ENCODE measurements around the gene SYNPO2.

The SYNPO2 gene

GRCh38 chr4:118991686-118992085, 103.0 kb downstream of the SYNPO2 start:
- no peak overlapping the region for H2AFZ ChIP-seq (ENCODE audit: low read depth, low read length, severe bottlenecking)
- no peaks in the 10 kb centered on the region for H3K9me2 ChIP-seq (replicated peaks; ENCODE audit: insufficient read depth, low read length)
- H3K36me3 ChIP-seq (ENCODE audit: low read length): no peaks in the 10 kb centered on the region
- H3K9me3 ChIP-seq (ENCODE audit: insufficient read depth, low read length): no peaks in the 10 kb centered on the region
- no peak overlapping the region for H3K27ac ChIP-seq (ENCODE audit: low read depth, low read length)
- H4K20me1 ChIP-seq (ENCODE audit: low read depth, low read length): no peaks in the 10 kb centered on the region
- H3K4me3 ChIP-seq (ENCODE audit: insufficient read depth, low read length, poor library complexity, severe bottlenecking): no peak overlapping the region
- no peaks in the 10 kb centered on the region for H3K27me3 ChIP-seq (ENCODE audit: low read length)
- H3K79me2 ChIP-seq (ENCODE audit: insufficient read depth, low read length): no peaks in the 10 kb centered on the region
- no peak overlapping the region for H3K4me2 ChIP-seq (ENCODE audit: low read depth, low read length, poor library complexity, severe bottlenecking)
- no peaks in the 10 kb centered on the region for H3F3A ChIP-seq (ENCODE audit: insufficient read depth)
- no peak for TF ChIP-seq EZH2phosphoT487 (conservative IDR thresholded peaks at IDR 0.05; ENCODE audit: low read length)
- TF ChIP-seq, protein P1, sequence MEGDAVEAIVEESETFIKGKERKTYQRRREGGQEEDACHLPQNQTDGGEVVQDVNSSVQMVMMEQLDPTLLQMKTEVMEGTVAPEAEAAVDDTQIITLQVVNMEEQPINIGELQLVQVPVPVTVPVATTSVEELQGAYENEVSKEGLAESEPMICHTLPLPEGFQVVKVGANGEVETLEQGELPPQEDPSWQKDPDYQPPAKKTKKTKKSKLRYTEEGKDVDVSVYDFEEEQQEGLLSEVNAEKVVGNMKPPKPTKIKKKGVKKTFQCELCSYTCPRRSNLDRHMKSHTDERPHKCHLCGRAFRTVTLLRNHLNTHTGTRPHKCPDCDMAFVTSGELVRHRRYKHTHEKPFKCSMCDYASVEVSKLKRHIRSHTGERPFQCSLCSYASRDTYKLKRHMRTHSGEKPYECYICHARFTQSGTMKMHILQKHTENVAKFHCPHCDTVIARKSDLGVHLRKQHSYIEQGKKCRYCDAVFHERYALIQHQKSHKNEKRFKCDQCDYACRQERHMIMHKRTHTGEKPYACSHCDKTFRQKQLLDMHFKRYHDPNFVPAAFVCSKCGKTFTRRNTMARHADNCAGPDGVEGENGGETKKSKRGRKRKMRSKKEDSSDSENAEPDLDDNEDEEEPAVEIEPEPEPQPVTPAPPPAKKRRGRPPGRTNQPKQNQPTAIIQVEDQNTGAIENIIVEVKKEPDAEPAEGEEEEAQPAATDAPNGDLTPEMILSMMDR (IDR thresholded peaks at IDR 0.05; ENCODE audit: insufficient read depth, low read length, poor library complexity, severe bottlenecking): no peak
- no peak overlapping the region for H3K9ac ChIP-seq (ENCODE audit: low read length)

DNA sequence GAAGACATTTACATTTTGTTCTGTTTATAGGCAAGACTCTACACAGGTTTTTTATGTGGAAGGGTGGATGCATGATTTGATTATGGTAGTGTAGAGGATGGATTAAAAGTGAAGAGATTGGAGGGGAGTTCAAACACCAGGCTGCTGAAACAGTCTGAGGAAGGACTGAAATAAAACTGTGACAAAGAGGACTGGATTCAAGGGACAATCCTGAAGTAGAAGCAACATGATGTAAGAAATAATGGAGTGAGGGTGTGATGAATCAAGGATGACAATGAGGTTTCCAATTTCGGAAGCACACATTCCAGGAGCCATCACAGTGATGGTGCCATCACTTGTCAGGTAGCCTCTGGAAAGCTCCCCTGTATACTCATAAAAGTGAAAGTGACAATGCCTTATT, 103.5 kb downstream of the SYNPO2 start:
- Histone ChIP-seq H3K27ac (ENCODE audit: low read depth, low read length) (no peak overlapping the region), H3K27me3 (ENCODE audit: low read length) (no peaks in the 10 kb centered on the region), H3F3A (ENCODE audit: insufficient read depth) (no peaks in the 10 kb centered on the region), H3K79me2 (ENCODE audit: insufficient read depth, low read length) (no peaks in the 10 kb centered on the region), H3K9ac (ENCODE audit: low read length) (no peak overlapping the region), H2AFZ (ENCODE audit: low read depth, low read length, severe bottlenecking) (no peak overlapping the region), H3K36me3 (ENCODE audit: low read length) (no peaks in the 10 kb centered on the region), H3K4me2 (ENCODE audit: low read depth, low read length, poor library complexity, severe bottlenecking) (no peak overlapping the region), H3K9me3 (ENCODE audit: insufficient read depth, low read length) (no peaks in the 10 kb centered on the region), H3K9me2 (replicated peaks; ENCODE audit: insufficient read depth, low read length) (no peaks in the 10 kb centered on the region), H4K20me1 (ENCODE audit: low read depth, low read length) (no peaks in the 10 kb centered on the region), H3K4me3 (ENCODE audit: insufficient read depth, low read length, poor library complexity, severe bottlenecking) (no peak overlapping the region)
- TF ChIP-seq EZH2phosphoT487 (conservative IDR thresholded peaks at IDR 0.05; ENCODE audit: low read length): no peak
- TF ChIP-seq, protein P1 (IDR thresholded peaks at IDR 0.05; ENCODE audit: insufficient read depth, low read length, poor library complexity, severe bottlenecking): no peak

DNA sequence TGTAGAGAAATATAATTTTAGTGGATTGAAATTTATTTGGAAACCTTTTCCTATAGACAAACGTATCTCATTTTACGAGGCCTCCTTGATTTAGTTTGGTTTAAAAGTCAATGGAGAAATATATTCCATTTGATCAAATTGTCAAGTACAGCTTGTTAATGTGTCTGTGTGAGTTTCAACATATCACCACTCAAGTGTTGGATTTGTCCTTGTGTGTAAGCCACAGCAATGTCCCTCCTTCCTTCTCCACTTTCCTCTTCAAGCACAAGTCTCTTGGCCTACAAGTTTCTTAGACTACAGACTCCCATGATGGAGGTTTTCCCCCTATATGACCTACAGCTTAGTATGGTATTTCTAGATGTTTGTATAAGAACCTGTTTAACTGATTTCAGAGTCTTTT, 104.7 kb downstream of the SYNPO2 start:
- Histone ChIP-seq H3K9me3 (ENCODE audit: insufficient read depth, low read length) (no peaks in the 10 kb centered on the region), H3K9ac (ENCODE audit: low read length) (no peak overlapping the region), H3K4me2 (ENCODE audit: low read depth, low read length, poor library complexity, severe bottlenecking) (no peak overlapping the region), H3F3A (ENCODE audit: insufficient read depth) (no peaks in the 10 kb centered on the region), H3K36me3 (ENCODE audit: low read length) (no peaks in the 10 kb centered on the region), H3K9me2 (replicated peaks; ENCODE audit: insufficient read depth, low read length) (no peaks in the 10 kb centered on the region), H3K27me3 (ENCODE audit: low read length) (no peaks in the 10 kb centered on the region), H4K20me1 (ENCODE audit: low read depth, low read length) (no peaks in the 10 kb centered on the region), H3K27ac (ENCODE audit: low read depth, low read length) (no peak overlapping the region), H3K4me3 (ENCODE audit: insufficient read depth, low read length, poor library complexity, severe bottlenecking) (no peak overlapping the region), H3K79me2 (ENCODE audit: insufficient read depth, low read length) (no peaks in the 10 kb centered on the region), H2AFZ (ENCODE audit: low read depth, low read length, severe bottlenecking) (no peak overlapping the region)
- TF ChIP-seq, protein P1 (IDR thresholded peaks at IDR 0.05; ENCODE audit: insufficient read depth, low read length, poor library complexity, severe bottlenecking): no peak
- TF ChIP-seq EZH2phosphoT487 (conservative IDR thresholded peaks at IDR 0.05; ENCODE audit: low read length): no peak
